ENCODE measurements around the gene ELMO1.

The ELMO1 gene

DNA sequence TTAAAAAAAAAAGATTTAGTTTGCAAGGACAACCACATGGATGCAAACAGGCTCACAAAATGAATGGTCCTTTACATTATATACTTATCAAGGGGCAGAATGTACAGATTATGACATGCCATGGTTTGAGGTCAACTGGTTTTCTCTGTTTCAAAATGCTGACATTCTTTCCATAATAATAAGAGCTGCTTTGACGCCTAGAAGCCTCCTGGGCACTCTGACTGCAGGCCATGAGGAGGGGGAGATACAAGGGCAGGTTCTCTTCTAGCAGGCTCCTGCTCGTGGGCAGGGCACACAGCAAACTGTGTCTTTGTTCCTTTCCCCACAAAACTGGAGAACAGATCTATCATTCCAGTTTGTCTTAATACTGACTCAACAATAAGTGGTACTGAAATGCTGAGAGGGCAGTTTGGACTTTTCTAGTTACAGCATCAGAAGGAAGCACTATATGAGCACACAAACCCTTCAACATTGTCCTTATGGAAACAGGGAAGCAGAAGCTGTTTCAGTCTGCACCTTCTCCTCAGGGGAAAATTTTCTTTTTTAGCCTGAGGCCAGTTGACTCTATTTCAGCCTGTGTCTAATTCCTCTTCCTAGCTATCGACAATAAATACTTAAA, 409.4 kb downstream of the ELMO1 start:
- no peak for DNase-seq

DNA sequence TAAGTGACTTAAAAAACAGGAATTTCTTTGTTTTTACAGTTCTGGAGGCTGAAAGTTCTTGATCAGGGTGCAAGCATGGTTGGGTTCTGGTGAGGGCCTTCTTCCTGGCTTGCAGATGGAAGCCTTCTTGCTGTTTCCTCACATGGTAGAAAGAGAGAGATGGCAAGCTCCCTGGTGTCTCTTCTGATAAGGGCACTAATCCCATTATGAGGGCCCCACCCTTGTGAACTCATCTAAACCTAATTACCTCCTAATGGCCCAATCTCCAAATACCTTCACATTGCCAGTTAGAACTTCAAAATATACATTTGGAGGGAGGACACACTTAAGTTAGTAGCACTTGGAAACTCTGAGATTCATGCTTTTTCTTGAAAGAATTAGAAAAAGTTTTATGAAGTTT, 410.0 kb downstream of the ELMO1 start:
- DNase-seq, result no peak

DNA sequence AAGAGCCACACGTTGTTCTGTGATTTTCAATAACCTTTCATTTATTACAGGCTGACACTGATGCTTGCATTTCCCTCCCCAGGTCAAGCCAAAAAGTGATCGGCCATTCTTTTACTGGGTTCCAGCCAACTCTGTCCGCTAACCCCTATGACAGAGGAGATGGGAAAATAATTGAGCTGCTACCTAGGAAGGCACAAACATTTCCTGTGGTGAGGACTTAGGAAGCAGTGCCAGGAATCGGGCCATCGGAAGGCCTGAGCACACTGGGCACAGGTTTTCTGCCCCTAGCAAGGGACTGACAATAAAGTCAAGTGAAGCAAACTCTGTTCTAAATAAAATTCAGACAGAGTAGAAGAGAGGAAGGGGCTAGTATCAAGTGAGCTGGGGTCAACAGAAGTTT, 411.4 kb downstream of the ELMO1 start:
- DNase-seq, result no peak

DNA sequence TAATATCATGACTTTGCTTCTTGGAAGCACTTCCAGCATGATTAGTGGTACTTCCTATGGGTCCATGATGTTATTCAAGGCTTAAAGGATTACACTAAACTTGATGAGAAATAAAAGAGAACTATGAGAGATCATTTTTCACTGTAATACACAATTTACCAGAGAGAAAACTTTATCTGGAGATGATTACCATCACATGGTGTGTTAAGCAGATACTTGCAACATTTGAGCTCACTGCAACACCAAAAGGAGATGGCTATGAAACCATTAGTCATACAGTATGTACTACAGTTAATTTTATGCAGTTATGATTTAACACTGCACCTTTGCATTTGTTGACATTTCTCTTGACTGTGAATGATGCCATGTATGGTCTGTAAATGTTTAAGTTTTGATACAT, 413.0 kb downstream of the ELMO1 start:
- no peak for DNase-seq

DNA sequence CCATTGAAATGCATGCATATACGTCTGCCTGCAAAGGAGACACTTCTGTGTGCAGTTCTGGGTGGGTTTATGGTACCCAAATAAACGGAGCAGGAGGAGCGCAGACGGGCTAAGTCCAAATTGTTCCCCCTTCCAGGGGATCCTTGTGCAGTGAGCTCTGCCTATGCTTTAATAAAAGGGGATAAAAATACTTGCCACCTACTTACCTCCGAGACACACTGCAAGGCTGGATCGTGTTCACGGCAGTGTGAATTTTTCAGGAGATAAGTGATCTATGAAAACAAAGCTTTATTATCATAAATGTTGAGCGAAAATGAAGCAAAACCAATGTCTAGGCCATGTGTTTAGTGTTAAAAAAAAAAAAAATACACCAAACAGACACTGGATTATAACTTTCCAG, 415.5 kb downstream of the ELMO1 start:
- DNase-seq, result no peak

DNA sequence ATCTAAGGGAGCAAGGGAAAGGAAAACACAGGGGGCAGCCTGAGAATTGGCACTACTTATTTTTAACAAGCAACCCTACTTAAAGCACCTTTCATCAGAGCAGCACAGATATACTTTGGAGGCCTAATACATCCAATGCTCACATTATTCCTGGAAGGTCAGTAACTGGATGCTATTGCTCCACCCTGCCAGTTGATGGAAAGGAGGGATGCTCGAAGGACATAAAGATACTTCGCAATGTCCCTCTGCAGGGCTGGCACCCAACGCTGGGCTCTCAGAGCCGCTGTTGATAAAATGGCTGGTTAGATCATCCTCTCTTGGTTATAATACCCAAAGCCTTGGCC, 416.4 kb downstream of the ELMO1 start:
- no peak for DNase-seq

DNA sequence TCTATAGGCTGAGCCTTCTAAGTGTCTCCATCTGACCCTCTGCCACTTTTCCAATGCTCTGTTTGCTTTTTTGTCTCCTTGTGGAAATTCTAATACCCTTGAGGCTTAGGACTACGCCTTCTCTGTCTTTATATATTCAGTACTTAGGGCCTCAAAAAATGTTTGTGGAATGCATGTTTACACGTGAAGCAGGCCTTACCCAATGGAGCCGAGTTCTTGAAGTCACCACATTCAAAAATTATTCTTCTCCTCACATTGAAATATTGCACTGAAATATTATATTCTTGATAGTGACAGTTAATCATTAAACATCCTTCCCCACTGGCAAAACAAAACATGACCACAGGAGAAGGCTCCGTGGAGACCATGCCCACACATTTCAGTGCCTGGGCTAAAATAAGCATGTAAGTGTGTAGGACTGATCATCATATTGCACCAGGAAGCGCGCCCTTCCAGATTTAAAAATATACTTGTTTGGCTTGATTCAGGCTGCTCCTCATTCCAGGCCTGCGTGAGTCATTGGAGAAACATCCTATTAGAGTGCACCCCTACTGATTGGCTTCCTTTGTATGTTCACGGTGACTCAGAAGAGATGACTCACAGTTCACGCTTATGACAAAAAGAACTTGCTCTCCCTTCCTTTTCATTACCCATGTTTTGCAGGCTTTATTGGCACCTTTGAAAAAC, 416.9 kb downstream of the ELMO1 start:
- DNase-seq, result no peak

DNA sequence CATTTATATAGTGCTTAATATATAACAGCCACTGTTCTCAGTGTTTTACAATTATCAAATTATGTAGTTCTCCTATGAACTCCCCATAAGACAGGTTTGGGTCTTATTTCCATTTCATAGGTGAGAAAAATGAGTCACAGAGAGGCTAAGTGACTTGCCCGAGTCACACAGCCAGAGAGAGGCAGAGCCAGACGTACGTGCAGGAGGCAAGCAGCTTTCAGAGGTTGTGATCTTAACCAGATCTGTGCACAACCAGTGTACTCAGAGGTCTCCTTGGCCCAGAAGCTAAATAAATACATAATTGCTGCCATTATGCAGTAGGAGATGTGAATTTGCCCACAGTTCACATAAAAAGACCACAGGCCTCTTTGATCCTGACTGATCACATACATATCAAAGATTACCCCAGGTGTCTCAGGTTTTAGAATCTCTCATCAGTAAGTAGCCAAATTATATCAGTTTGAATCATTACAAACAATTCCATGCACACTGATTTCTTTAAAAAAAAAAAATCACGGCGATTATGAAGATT, 419.7 kb downstream of the ELMO1 start:
- no peak for DNase-seq

DNA sequence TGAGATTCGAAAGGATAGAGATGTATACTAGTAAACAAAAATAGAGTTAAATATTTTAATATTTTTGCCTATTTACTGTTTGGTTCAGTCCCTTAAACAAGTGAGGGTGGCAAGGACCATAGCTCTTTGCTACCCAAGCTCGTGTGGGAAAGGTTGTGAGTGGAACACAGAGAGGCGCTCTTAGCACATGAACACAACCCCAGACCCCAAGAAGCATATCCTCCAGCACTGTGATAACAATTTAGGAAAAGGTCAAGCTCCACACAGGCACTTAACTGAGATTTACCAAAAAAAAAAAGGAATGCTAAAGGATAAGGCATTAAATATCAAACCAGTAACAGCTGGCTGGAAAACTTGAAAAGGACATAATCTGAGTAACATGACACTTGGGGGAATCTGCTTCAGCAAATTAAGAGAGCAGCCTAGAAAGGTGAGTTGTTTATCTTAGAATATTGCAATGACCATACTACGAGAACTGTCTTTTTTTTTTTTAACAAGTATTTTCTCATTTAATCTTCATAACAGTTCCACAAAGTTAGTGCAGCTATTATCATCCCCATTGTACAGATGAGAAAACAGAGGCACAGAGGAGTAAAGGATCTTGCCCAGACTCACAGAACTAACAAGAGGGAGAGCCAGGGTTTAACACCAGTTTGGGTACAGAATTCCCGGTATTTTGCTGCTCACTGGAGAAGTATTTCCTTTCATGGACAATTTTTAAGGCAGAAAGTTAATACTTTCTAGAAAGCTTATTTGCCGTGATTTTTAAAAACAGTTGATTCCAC, 420.9 kb downstream of the ELMO1 start:
- no peak for DNase-seq

DNA sequence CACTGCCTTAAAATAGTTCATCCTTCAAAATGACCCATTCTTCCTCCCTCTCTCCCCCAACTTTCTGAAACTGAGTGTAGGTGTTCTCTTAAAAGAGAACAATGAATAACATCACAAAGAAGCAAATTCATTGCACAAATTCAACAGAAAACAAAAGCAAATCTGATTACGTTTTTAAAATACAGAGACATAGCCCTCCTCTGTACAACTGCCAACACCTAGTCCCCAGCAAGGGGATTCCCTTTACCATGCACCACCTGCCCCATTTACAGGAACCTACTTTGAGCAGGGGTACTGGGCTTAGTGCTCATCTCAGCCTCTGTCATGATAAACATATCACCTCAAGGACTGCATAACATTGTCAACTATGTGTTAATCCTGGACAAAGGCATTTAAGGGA, 421.6 kb downstream of the ELMO1 start:
- no peak for DNase-seq

DNA sequence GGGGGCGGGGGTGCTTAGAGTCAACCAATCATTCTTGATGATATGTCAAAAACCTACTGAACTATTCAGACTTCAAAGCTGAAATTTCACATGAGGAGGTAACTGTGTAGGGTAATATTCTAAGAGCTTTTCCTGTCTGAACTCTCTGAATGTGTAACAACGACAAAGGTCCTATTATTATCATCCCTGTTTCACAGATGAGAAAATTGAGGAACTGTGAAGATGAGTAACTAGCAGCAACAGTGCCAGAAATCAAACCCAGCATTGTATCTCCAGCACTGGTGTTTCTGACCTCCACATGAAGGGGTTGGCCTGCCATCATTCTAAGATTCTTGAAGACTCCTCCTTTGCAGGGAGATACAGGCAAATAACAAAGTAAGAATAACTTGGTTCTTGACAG, 429.7 kb downstream of the ELMO1 start:
- DNase-seq, result no peak

DNA sequence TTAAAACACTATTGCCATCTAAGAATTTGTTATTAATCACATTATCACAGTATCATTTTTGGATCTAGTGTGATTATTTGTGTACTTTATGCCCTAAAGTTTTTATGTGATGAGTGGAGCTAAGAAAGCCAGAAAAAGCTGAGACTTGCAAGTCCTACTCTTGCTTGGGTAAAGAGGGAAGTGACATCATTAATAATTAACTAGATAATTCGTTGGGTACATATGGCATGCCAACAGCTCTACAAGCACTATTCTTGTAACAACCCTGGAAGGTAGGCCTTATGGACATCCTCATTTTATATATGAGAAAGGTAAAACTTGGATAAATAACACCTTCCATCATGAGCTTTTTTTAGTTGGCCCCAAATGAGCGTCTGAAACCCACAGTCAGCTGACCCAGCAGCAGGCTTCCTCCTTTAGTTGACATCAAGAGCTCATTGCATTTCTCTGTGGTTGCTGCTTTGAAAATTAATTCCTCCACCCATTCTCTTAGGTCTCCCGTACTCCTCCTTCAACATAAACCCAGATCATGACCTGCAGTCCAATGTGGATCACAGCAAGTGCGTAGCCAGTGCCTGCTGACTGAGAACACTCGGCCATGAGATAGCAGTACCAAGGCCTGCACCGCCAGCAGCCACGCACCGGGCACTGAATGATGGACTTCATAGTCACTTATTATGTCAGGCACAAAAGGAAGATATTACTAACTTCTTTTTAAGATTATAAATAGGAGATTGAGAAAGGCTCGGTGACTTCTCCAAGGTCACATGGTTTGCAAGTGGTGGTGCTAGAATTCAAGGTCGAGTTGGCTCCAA, 432.4 kb downstream of the ELMO1 start:
- no peak for DNase-seq

DNA sequence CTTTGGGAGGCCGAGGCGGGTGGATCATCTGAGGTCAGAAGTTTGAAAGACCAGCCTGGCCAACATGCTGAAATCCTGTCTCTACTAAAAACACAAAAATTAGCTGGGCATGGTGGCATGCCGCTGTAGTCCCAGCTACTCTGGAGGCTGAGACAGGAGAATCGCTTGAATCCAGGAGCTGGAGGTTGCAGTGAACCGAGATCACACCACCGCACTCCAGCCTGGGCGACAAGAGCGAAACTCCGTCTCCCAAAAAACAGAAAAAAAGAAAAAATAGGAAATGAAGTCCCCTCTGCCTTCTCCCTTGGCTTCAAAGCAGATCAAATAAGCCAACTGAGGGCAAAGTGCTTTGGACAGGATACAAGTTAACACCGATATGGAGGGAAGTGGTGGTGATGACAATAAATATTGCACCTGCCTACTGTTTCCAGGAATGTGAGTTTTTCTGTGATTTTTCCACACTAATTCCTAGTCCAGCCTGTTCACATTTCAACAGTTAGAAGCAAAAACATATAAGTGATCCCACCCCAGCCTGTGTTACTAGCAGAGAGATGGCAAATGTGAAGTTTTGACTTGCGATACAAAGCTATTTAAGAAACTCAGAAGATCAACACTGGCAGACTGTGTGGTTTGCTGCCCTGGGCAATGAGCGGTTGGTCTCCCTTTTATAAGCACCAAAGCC, 433.2 kb downstream of the ELMO1 start:
- no peak for DNase-seq

DNA sequence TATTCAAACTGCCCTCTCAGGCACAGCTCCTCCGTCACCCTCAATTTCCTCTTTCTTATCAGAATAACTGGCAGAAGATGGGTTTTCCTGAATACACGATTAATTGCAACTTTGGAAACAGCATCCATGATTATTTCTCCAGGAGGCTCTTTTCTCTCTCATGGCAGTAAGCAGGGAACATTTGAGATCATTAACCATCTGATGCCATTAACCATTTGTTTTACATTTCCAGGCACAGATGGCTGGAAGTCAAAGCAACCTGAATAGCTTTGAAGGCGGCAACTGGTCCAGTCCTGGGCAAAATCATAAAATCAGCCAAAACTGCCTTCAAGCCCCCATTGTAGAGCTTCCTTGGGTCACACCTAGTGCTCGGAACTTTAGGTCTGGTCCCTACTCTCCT, 434.9 kb downstream of the ELMO1 start:
- no peak for DNase-seq

DNA sequence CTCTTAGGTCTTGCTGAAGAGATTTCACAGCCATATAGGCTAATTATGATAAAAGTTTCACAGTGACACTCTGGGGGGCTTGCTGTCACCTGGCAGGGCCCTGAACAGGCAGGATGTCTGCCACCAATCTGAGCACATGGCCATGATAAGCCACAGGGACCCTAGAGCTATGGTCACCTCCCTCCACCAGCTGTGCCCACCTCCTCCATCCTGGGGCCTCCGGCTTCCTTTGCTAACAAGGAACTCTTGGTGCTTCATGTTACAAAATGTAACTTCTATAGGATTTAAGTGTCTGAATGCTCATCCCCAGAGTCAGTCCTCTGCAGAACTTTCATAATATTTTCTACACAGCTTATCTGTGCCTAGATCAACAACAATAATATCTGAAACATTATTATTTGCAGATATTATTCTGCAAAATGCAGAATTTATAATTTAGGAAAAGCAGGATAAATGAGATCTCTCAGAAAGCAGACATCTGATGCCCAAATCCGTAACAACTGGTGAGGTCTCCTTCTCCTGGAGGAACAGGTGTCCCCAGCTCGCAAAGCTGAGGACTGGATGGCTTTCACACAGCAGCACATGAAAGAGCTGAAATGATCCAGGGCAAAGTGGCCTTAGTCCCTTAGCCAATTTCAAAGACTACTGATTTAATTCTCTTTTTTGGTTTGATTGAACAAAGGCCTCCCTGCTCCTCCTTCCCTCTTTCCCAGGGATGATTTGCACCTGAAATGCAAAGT, 437.3 kb downstream of the ELMO1 start:
- DNase-seq, result no peak

DNA sequence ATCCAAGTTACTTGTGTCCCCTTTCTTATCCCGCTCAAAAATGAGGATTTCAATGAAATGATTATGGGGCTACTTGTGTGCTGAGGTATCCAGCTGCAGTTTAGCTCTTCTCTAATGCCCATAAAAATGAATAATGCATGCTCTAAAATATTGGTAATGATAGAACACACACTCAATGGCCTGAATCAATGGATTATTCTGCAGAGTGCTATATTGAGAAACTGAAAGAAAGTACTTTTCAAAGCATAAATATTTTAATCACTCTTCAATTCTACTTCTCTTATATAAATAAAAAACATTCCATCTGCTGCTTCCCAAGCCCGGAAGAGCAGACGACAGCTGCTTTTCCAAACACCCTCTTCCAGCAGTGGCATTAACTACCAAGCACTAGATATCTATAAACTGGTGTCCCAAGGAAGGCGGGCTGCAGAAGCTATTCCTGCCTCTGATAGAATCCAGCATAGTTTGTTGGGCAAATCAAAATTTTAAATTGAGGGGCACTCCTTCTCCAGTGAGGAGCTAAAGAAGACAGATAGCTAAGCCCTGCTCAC, 439.5 kb downstream of the ELMO1 start:
- DNase-seq, result no peak

DNA sequence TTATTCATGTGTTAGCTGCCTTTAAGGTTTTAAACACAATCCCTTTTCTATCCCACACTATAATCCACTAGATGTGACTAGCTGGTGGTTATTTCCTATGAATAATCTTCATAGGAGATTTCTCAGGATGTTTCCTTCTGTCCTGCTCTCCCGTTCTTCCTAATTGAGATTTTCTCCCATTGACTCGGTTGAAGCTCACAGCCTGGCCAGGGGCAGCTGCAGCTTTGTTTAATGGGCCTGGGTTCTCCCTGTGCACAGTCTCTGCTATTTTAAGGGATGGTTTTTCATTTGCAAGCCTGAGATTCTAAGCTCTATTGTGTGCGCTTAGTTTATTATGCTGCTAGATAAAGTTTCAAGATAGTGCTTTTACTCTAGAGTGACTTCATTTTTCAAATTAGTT, 441.0 kb downstream of the ELMO1 start:
- DNase-seq, result no peak

DNA sequence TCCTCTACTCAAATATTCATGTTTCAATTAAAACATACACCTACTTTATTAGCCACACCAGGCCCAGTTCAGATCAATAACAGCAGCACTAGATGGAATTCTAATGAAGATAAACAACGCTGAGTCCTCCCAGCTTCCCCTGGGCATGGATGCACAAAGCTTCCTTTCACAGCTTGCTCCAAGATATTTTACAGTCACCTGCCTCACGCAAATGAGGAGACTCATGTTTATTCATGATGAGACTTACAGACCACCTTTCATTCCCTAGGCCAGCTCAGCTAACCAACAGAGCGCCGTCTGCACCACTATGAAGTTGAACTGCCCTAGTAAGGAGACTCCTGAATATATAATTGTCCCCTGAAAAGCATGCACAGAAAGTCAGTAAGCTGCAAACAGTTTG, 441.4 kb downstream of the ELMO1 start:
- DNase-seq, result no peak

DNA sequence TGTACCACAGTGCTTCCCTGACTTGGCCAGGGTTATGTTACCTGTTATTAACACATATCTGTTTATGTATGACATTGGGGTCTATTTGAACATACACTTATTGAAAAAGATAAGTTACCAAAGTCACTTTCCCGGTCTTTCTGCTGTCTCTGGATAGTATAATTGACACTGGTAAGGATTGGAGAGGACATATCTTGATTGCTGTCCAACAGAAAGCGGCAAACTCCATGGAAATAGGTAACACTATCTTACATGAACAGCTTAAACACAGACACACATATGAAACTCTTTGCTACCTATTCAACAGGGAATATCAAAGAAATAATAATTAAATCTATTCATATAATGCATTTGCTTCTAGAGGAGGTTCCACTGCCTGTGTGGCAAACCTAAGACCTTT, 441.9 kb downstream of the ELMO1 start:
- DNase-seq, result no peak

DNA sequence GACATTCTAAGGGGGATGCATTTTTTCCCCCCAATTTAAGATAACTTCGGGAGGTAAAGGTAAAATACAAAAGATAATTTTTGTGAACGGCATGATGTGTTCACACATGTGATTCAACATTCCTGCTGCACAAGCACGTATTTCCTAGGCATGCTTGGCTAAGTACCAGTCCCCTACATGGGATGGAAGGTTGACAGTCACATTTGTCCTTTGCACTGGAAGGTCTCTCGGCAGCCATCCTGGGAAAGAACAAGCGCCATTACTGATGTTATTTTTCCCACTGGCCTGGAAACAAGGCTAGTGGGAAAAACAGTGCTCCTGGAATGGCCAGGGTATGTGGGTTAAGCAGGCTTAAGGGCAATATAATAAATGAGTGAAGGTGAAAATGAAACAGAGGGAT, 448.2 kb downstream of the ELMO1 start:
- no peak for DNase-seq
